ENCODE measurements around the gene PRDX1.

Gene PRDX1

GRCh38 chr1:45492691-45493090 is 29.0 kb downstream of the PRDX1 start:
- Histone ChIP-seq H3K27ac (ENCODE audit: low read length) (no peak overlapping the region), H3K9me3 (ENCODE audit: insufficient read depth, low read length) (no peaks in the 10 kb centered on the region), H3K4me3 (ENCODE audit: low read length) (no peak overlapping the region), H3K36me3 (replicated peaks; ENCODE audit: low read depth, low read length) (no peaks in the 10 kb centered on the region), H4K20me1 (ENCODE audit: insufficient read depth, low read length) (no peaks in the 10 kb centered on the region), H3K4me2 (ENCODE audit: low read length) (no peak overlapping the region), H3K4me1 (ENCODE audit: low read length) (peaks cover 17% of the 10 kb centered on the region), H3K9ac (ENCODE audit: low read length) (no peak overlapping the region), H2AFZ (ENCODE audit: low read depth, low read length) (no peak overlapping the region), H3K27me3 (ENCODE audit: low read depth, low read length) (peaks cover 17% of the 10 kb centered on the region), H3K79me2 (ENCODE audit: low read length) (no peaks in the 10 kb centered on the region)
- TF ChIP-seq CTCF (IDR thresholded peaks at IDR 0.05; ENCODE audit: low read depth, low read length) (no peak), EZH2phosphoT487 (IDR thresholded peaks at IDR 0.05; ENCODE audit: low read depth) (no peak)

DNA sequence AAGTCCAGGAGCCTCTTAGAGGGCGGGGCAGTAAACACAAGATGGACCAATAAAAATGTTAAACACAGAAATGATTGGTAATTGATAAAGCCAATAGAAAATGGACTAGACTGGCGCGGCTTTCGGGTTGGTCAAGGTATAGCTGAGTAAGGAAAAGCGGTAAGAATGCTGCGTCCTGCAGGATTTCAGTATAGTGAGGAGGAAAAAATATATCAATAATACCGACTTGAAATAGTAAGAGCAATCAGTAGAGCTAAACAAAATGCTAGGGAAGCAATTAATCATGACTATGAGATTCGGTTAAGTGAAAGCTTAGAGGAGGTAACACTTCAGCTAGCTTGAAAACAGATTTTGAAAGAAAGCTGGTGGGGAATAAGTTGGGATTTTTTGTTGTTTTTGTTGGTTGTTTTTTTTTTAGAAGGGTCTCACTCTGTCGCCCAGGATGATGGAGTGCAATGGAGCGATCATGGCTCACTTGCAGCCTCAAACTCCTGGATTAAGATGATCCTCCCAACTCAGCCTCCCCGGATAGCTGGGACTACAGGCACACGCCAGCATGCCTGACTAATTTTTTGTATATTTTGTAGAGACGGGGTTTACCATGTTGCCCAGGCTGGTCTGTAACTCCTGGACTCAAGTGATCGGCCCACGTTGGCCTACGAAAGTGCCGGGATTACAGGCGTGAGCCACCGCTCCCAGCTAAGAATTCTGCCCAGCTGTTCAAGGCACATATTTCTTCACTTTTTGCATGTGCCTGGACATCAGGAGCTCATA is 30.0 kb downstream of the PRDX1 start:
- TF ChIP-seq CTCF (IDR thresholded peaks at IDR 0.05; ENCODE audit: low read depth, low read length) (no peak), EZH2phosphoT487 (IDR thresholded peaks at IDR 0.05; ENCODE audit: low read depth) (no peak)
- H3K4me1 ChIP-seq (ENCODE audit: low read length), result peaks cover 17% of the 10 kb centered on the region
- H3K4me3 ChIP-seq (ENCODE audit: low read length), result peak overlapping the region; percentile 72
- H3K79me2 ChIP-seq (ENCODE audit: low read length), result no peaks in the 10 kb centered on the region
- no peak overlapping the region for H3K27ac ChIP-seq (ENCODE audit: low read length)
- no peaks in the 10 kb centered on the region for H4K20me1 ChIP-seq (ENCODE audit: insufficient read depth, low read length)
- peaks cover 17% of the 10 kb centered on the region for H3K27me3 ChIP-seq (ENCODE audit: low read depth, low read length)
- H3K36me3 ChIP-seq (replicated peaks; ENCODE audit: low read depth, low read length), result no peaks in the 10 kb centered on the region
- peak overlapping the region; percentile 71 for H3K4me2 ChIP-seq (ENCODE audit: low read length)
- peak overlapping the region; percentile 28 for H3K9ac ChIP-seq (ENCODE audit: low read length)
- peak overlapping the region; percentile 23; the same call in 1 of the 2 replicates for H2AFZ ChIP-seq (ENCODE audit: low read depth, low read length)
- H3K9me3 ChIP-seq (ENCODE audit: insufficient read depth, low read length), result no peaks in the 10 kb centered on the region

DNA sequence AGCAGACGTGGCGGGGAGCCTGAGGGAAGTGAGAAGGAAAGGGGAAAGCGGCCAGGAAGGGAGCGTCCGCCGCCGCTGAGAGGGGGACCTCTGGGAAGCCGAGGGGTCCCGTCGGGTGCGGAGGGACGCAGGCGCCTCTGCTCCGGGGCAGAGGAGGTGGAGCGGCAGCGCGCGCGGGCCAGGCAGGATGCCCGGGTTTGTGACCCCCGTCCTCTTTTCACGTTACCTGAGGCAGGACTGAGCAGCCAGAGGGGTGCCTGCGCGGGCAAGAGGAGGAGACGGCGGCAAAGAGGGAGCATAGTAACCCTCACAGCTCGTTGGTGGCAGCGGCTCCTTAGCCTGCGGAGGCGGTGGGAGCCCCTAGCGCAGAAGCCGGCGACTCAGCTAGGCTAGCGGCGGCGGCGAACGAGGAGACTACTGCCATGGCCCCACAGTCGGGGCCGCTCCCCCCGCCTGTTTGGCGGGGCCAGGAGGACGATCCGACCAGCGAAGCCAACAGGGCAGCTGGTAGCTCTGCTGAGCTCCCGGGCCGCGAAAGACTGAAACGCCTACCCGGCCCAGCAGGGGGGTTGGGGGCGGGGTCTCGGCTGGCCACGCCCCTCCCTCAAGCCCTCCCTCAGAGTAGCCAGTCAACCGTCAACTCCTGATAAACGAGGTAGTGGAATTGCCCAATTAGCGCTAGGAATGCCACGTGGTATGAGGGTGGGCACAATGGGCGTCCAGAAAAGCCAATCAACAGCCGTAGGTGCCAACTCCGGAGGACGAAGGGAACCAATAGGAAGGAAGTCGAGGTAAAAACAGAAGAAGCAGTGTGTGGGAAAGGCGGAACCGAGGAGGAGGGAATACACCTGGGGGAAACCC is 30.8 kb downstream of the PRDX1 start, which contains the start of gene TESK2:
TESK2 (minus strand) TSS at position 538 of the 861 bp plus-strand sequence. CDS start 33,378 bp downstream, outside the sequence.
- H3K36me3 ChIP-seq (replicated peaks; ENCODE audit: low read depth, low read length), result no peaks in the 10 kb centered on the region
- no peaks in the 10 kb centered on the region for H3K79me2 ChIP-seq (ENCODE audit: low read length)
- peak within 1 kb of the TSS; percentile 100 for H3K4me2 ChIP-seq (ENCODE audit: low read length)
- H3K27me3 ChIP-seq (ENCODE audit: low read depth, low read length), result peaks cover 17% of the 10 kb centered on the region
- H3K4me1 ChIP-seq (ENCODE audit: low read length), result peaks cover 17% of the 10 kb centered on the region
- no peaks in the 10 kb centered on the region for H4K20me1 ChIP-seq (ENCODE audit: insufficient read depth, low read length)
- H2AFZ ChIP-seq (ENCODE audit: low read depth, low read length), result peak within 1 kb of the TSS; percentile 48; the same call in 1 of the 2 replicates
- peak within 1 kb of the TSS; percentile 76 for H3K9ac ChIP-seq (ENCODE audit: low read length)
- no peak within 1 kb of the TSS for H3K27ac ChIP-seq (ENCODE audit: low read length)
- no peaks in the 10 kb centered on the region for H3K9me3 ChIP-seq (ENCODE audit: insufficient read depth, low read length)
- TF ChIP-seq CTCF (IDR thresholded peaks at IDR 0.05; ENCODE audit: low read depth, low read length) (no peak), EZH2phosphoT487 (IDR thresholded peaks at IDR 0.05; ENCODE audit: low read depth) (no peak)
- H3K4me3 ChIP-seq (ENCODE audit: low read length), result peak within 1 kb of the TSS; percentile 95
